GM18873 (cell line): ENCODE results near the gene CERS6.

Source experiments
- ATAC-seq: cut with Tn5 transposase; IDR thresholded peaks from one replicate; pipeline ENCODE4 v1.9.1; 2021; ENCODE audit warnings: mild to moderate bottlenecking, moderate library complexity, moderate number of reproducible peaks; ENCODE audit not compliant: unreplicated experiment, low FRiP score

Gene CERS6

DNA sequence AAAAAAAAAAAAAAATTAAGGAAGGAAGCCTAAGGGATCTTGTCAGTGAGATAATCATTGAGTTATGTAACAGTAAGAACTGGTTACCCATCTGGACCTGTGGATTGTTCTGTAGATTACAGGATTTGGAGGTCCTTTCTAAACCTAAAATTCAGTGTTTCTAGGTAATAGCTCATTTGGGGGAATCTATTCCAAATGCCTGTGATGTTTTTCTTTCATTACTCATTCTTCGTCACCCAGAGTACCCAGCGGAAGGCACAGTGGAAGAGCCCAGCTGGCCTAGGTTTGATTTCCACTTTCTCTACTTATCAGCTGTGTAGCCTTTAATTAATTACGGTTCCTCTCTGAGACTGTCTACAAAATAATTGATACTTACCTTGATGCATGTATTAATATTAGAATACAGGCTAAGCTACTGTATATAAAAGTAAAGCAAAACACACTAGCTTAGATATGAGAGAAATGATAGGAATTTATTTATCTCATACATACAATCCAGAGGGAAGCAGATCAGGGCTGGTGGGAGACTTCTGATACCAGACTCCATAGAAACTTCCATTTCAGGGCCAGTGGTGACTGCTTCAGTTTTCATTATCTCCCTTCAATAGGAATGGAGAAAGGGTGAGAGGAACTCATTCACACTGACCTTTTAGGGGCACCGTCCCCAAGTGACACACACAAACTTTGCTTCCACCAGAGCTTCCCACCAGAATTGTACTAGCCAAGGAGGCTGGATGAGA lies 230.6 kb downstream of the CERS6 start:
- ATAC-seq = no peak

DNA sequence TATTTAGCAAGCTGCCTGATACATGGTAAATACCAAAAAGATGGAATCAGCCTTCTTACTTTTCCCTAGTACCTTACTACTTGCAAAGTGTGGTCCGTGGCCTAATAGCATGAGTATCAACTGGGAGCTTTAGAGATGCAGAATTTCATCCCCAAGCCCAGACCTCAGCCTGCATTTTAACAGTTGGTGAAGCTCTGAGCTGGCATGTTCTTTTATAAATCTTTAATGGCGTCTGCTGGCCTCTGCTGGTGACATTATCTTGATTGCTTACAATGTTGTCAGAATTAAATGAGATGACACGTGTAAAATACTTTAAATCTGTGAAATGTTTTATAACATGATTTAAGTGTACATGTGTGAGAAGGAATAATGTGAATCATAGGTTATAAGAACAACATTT lies 231.2 kb downstream of the CERS6 start:
- ATAC-seq = no peak

- ATAC-seq = no peak
These were observed 234.4 kb downstream of the CERS6 start for GRCh38 chr2:168690381-168690885.

DNA sequence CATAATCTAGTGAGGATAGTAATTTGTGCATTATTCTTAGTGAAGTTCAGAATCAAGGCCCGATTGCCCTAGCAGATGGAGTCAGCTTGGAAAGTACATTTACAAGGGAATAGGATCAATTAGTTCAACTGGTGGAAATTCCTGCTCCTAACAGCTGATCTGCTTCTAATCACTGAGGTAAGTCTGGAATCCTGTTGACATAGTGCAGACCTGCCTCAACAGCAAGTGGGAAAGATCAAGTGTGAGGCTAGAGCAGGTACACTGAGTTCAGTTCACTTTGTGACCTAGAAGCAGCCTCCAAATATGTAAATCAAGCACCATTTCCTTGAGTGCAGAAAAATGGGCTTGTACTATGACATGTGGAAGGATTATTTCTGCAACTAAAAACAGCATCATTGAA lies 235.1 kb downstream of the CERS6 start:
- ATAC-seq = no peak

DNA sequence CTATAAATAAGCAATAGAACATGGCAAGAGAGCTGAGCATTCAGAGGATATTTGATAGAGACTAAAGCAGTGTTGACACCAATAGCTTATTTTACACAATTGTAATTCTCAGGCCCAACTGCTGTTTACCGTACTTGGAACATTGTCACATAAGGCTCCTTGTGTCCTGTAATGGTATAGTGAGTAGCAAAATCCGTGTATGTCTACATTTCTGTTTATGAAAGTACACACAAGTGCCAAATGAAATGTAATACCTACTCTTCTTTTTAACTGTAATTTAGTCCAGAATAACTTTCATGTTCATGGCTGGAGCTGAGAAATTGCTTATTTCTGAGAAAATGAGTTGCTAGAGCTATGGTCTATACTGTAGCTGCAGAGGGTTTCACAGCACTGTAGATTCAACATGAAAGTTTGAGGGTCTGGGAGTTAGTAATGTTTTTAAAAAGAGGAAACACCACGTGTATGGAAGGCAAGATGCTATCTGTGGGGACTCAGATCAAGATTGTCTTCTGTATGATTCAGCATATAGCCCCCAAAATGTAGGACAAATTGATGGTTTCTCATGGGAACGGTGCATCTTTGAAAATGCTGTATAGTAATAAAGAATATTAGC lies 236.2 kb downstream of the CERS6 start:
- no peak for ATAC-seq

DNA sequence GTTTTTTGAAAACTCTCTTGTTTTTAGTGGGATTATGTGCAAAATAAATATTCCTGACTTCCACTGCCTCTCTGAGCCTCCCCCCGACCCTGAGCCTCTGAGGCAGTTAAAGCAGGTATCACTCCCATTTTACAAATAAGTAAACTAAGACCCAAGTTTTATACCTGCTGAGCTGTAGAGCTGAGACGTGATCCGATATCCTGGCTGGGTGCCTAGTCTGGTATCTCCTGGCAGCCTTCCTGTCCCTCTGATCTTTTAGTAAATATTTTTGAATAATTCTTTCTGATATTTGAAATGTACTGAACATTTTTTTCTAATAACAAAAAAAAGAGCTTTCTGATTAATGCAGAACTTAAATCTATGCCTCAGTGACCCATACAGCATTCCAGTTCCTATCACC lies 238.1 kb downstream of the CERS6 start:
- ATAC-seq = no peak

DNA sequence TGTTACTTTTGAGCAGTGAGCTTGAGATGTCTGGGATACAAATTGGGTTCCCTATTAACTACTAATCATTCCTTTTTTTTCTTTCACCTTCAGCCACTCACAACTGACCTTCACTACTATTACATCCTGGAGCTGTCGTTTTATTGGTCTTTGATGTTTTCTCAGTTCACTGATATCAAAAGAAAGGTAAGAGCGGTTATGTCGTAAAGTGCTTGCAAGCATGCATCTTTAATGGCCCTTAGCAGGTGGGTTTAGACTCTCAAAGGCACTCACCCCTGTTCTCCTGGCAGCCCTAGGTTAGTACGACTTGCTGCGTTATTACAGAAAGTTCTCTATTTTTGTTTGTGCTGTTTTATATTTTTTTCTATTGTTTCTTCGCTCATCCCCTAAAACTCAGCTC lies 238.8 kb downstream of the CERS6 start:
- ATAC-seq = no peak

GRCh38 chr2:168697668-168698121 lies 241.6 kb downstream of the CERS6 start:
- ATAC-seq = no peak

DNA sequence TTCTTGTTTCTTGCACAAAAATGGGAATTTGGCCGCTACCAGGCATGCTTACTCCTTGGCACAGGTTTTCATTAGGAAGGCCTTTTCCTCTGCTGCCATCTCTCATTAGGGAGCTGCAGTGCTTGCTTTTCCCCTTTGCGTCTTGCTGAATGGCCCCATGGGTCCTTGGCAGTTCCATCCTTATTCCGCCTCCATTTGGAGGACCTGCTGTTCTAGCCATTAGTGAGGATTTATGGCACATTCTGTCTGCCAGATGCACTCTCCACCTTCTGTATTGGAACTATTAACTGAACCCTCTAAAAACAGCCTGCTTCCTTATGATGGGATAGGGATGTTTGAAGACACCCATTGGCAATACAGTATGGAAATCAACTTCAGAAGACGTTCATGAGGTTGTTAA lies 242.9 kb downstream of the CERS6 start:
- ATAC-seq = no peak

GRCh38 chr2:168699844-168700417 lies 243.9 kb downstream of the CERS6 start:
- no peak for ATAC-seq

DNA sequence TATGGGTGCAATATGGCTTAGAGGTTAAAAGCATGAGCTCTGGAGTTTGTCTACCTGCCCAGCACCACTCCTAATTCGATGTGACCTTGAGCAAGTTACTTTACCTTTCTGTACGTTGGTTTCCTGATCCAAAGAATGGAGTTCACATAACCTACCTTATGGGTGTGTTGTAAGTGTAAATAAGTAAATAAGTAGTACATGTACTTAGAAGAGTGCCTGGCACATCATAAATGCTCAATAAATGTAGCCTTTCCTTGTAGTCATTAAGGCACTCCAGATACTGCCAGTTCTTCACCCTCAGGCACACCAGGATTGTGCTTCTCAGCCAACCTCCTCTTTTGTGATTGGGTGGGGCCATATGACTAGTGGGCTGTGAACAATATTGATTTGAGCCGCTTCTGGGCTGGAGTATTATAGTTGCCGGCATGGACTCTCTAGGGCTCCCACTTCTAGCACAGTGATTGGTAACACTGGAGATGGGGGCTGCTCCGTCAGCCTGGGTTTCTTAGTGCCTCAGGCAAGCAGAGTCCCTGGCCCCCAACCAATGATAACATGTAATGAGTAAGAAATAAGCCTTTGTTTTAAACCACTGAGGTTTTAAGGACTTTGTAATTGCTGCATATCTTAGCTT lies 244.7 kb downstream of the CERS6 start:
- no peak for ATAC-seq

DNA sequence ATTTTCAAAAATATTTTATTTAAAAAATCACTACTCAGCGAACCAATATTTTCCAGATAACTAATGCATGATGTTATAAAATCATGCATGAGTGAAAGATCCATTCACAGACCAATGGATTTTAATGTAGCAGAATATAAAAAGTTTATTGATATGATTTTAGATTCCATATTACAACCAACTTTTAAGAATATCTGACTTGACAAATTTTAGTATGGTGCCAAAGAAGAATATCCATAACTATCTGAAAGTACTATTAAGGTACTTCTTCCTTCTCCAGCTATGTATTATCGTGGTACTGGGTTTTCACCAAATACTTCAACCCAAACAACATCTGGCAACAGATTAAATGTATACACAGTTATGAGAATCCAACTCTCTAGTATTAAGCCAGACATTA lies 246.5 kb downstream of the CERS6 start:
- ATAC-seq = no peak

DNA sequence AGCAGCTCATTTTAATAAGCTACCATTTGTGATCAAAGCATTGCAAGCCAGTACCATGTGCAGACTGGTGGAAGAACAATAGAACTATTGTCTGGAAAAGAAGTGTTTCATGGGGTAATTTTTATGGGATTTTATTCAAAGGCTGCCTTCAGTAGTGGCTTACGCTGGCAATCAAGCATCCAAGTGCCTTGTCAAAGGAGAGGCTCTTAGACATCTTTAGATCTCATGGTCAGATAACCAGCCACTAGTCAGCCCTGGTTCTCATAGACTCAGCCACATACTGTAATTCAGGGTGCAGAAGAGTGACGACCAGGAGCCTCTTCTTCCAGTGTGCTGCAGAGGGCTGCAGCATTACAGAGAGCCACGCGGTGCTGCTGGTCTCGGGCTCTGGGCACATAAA lies 247.9 kb downstream of the CERS6 start:
- no peak for ATAC-seq

GRCh38 chr2:168705534-168706470 lies 249.7 kb downstream of the CERS6 start:
- ATAC-seq = no peak

GRCh38 chr2:168706806-168707205 lies 250.7 kb downstream of the CERS6 start:
- ATAC-seq = no peak

GRCh38 chr2:168708080-168708479 lies 252.0 kb downstream of the CERS6 start:
- ATAC-seq = no peak

- ATAC-seq = no peak
These were observed 254.8 kb downstream of the CERS6 start for GRCh38 chr2:168710754-168711467.

DNA sequence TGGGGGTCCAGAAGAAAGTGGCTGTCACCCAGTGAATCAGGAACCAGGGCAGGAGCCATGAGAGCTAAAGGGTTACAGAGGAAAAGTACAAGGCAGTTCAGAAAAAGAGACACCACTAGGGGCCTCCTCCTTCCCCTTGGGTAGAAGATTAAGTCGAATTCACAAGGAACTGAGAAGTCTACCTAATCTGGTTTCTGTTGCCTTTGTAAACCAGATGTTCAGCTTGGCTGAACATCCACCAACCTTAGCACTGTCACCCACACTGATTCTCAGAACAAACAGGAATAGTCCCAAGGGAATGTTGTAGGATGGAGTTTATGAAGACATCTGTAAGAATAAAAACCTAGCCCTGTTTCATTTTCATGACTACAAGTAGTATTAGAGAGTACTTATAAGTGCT lies 256.0 kb downstream of the CERS6 start:
- peak; percentile 99 for ATAC-seq

- ATAC-seq = no peak
These were observed 257.3 kb downstream of the CERS6 start for GRCh38 chr2:168713325-168713724.

DNA sequence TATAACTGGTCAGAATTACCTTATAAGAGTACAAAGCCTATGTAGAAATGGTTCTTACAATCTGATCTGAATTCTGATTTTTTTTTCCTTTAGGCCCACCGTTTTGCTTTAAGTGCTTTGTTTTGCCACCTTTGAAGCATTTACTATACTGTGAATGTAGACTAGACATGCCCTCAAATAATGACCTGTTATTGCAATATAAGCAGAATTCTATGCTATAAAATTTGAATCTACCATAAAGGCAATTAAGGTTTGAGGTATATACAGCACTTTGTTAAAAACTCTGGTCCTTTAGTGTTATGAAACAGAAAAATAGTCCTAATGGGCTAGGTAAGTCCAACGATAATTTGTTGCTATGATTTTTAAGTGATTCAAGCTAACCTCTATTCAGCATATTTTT lies 259.8 kb downstream of the CERS6 start:
- no peak for ATAC-seq
